HG03103 (cell line): ENCODE data around the gene NDUFB1.

Source experiments
- ATAC-seq: cut with Tn5 transposase; IDR thresholded peaks from one replicate; pipeline ENCODE4 v1.9.1; 2021; ENCODE audit warnings: low read depth; ENCODE audit not compliant: unreplicated experiment

NDUFB1 gene

GRCh38 chr14:92103363-92103989 lies 18.0 kb downstream of the NDUFB1 start:
- no peak for ATAC-seq

DNA sequence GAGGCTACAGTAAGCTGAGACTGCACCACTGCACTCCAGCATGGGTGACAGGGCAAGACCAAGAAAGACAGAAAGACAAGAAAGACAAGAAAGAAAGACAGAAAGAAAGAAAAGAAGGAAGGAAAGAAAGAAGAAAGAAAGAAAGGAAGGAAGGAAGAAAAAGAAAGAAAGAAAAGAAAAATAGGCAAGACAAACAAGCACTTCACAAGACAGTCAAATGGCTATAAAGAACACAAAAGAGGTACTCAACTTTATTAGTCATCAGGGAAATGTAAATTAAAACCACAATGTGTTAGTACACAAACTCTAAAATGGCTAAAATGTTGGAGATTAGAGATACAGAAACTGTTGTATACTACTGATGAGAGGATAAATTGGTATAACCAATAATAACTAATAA lies 21.7 kb downstream of the NDUFB1 start:
- no peak for ATAC-seq

GRCh38 chr14:92093320-92093719 lies 28.2 kb downstream of the NDUFB1 start:
- no peak for ATAC-seq

GRCh38 chr14:92088494-92088893 lies 33.0 kb downstream of the NDUFB1 start:
- ATAC-seq: no peak

GRCh38 chr14:92074555-92074954 lies 47.0 kb downstream of the NDUFB1 start:
- no peak for ATAC-seq
